ENCODE measurements around the gene GLRA1.

GLRA1 gene

GRCh38 chr5:151798674-151799073, 126.0 kb downstream of the GLRA1 start:
- no peaks in the 10 kb centered on the region; the same call in 1 of the 2 replicates for H4K20me1 ChIP-seq (ENCODE audit: insufficient read depth, low read length)
- no peak overlapping the region for H3K4me2 ChIP-seq (ENCODE audit: low read length)
- H3K27ac ChIP-seq (ENCODE audit: low read depth, low read length, poor library complexity, severe bottlenecking) = no peak overlapping the region
- TF ChIP-seq CTCF (IDR thresholded peaks at IDR 0.05; ENCODE audit: low read length) = no peak
- TF ChIP-seq EZH2 (IDR thresholded peaks at IDR 0.05; ENCODE audit: borderline replicate concordance, low read length) = no peak
- no peak overlapping the region for H2AFZ ChIP-seq (ENCODE audit: low read length)
- H3K27me3 ChIP-seq (ENCODE audit: insufficient read depth, low read length) = no peaks in the 10 kb centered on the region
- H3K4me3 ChIP-seq (ENCODE audit: low read depth, low read length, poor library complexity, severe bottlenecking) = no peak overlapping the region
- no peak overlapping the region for H3K9ac ChIP-seq (ENCODE audit: low read length)
- H3K36me3 ChIP-seq (ENCODE audit: insufficient read depth, low read length) = peaks cover 97% of the 10 kb centered on the region
- no peaks in the 10 kb centered on the region for H3K9me2 ChIP-seq (ENCODE audit: low read depth, low read length)
- H3K4me1 ChIP-seq (ENCODE audit: insufficient read depth, low read length, severe bottlenecking) = no peaks in the 10 kb centered on the region
- no peaks in the 10 kb centered on the region; the same call in 1 of the 2 replicates for H3F3A ChIP-seq (ENCODE audit: insufficient read depth, low read length)
- peaks cover 16% of the 10 kb centered on the region for H3K79me2 ChIP-seq (ENCODE audit: insufficient read depth, low read length)
- no peaks in the 10 kb centered on the region for H3K9me3 ChIP-seq (ENCODE audit: low read length)

GRCh38 chr5:151795426-151795825, 129.2 kb downstream of the GLRA1 start:
- no peak for TF ChIP-seq CTCF (IDR thresholded peaks at IDR 0.05; ENCODE audit: low read length)
- no peak for TF ChIP-seq EZH2 (IDR thresholded peaks at IDR 0.05; ENCODE audit: borderline replicate concordance, low read length)
- Histone ChIP-seq H3K9me3 (ENCODE audit: low read length) (no peaks in the 10 kb centered on the region), H4K20me1 (ENCODE audit: insufficient read depth, low read length) (no peaks in the 10 kb centered on the region), H3K4me3 (ENCODE audit: low read depth, low read length, poor library complexity, severe bottlenecking) (no peak overlapping the region), H3K9ac (ENCODE audit: low read length) (no peak overlapping the region), H3F3A (ENCODE audit: insufficient read depth, low read length) (no peaks in the 10 kb centered on the region; the same call in 1 of the 2 replicates), H3K9me2 (ENCODE audit: low read depth, low read length) (no peaks in the 10 kb centered on the region), H3K27ac (ENCODE audit: low read depth, low read length, poor library complexity, severe bottlenecking) (no peak overlapping the region), H3K79me2 (ENCODE audit: insufficient read depth, low read length) (peaks cover 24% of the 10 kb centered on the region), H3K4me2 (ENCODE audit: low read length) (no peak overlapping the region), H3K36me3 (ENCODE audit: insufficient read depth, low read length) (peaks cover 99% of the 10 kb centered on the region), H2AFZ (ENCODE audit: low read length) (no peak overlapping the region), H3K27me3 (ENCODE audit: insufficient read depth, low read length) (no peaks in the 10 kb centered on the region), H3K4me1 (ENCODE audit: insufficient read depth, low read length, severe bottlenecking) (no peaks in the 10 kb centered on the region)

GRCh38 chr5:151793358-151793757, 131.3 kb downstream of the GLRA1 start:
- H3K27me3 ChIP-seq (ENCODE audit: insufficient read depth, low read length) = no peaks in the 10 kb centered on the region
- H3K27ac ChIP-seq (ENCODE audit: low read depth, low read length, poor library complexity, severe bottlenecking) = no peak overlapping the region
- no peak overlapping the region for H3K4me3 ChIP-seq (ENCODE audit: low read depth, low read length, poor library complexity, severe bottlenecking)
- no peaks in the 10 kb centered on the region for H3K4me1 ChIP-seq (ENCODE audit: insufficient read depth, low read length, severe bottlenecking)
- no peak for TF ChIP-seq EZH2 (IDR thresholded peaks at IDR 0.05; ENCODE audit: borderline replicate concordance, low read length)
- no peak for TF ChIP-seq CTCF (IDR thresholded peaks at IDR 0.05; ENCODE audit: low read length)
- no peaks in the 10 kb centered on the region for H3K9me2 ChIP-seq (ENCODE audit: low read depth, low read length)
- no peak overlapping the region for H2AFZ ChIP-seq (ENCODE audit: low read length)
- H3K4me2 ChIP-seq (ENCODE audit: low read length) = no peak overlapping the region
- no peaks in the 10 kb centered on the region for H3F3A ChIP-seq (ENCODE audit: insufficient read depth, low read length)
- peaks cover 99% of the 10 kb centered on the region for H3K36me3 ChIP-seq (ENCODE audit: insufficient read depth, low read length)
- H4K20me1 ChIP-seq (ENCODE audit: insufficient read depth, low read length) = no peaks in the 10 kb centered on the region
- H3K9ac ChIP-seq (ENCODE audit: low read length) = no peak overlapping the region
- H3K9me3 ChIP-seq (ENCODE audit: low read length) = no peaks in the 10 kb centered on the region
- H3K79me2 ChIP-seq (ENCODE audit: insufficient read depth, low read length) = peaks cover 33% of the 10 kb centered on the region
